COLO668 (cell line): ENCODE results near the gene MYADML2.
"Not testable (repeated sequence)": the region's sequence is repeated elsewhere in the genome, so short reads cannot be mapped to it uniquely, and the experiment has no call there.

Experiments used
- DNase-seq: peaks from one replicate; lab custom pipeline; 2025; ENCODE audit not compliant: unreplicated experiment; lab: John Stamatoyannopoulos, UW

MYADML2 gene

GRCh38 chr17:81959362-81960129, 12.5 kb upstream of the MYADML2 start:
- peak; percentile 78 for DNase-seq

DNA sequence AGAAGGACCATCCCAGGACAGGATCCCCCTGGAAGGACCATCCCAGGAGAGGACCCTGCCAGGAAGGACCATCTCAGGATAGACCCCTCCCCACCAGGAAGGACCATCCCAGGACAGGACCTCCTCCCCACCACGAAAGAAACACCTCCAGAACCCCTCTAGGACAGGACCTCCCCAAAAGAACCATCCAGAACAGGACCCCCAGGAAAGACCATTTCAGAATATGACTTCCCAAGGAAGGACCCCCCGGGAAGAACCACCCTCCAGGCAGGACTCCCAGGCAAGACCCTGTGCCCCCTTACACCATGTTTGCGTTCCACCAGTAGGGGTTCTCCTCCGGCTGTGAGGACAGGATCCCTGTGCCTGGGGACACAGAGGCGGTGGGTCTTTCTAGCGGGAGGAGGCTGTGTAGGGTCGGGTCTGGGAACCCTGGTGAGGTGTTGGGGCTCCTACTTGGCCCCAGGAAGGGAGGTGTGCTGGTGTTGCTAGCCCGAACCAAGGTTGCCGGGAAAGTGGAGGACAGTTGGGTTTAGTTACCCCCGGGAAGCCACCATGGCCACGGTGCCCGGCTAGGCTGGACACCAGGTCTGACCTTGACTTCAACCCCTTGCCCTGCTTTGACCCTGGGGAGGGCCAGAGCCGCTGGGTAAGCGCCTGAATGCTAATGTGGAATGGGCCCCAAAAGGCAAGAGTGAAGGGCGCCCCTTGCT, 11.8 kb upstream of the MYADML2 start:
- DNase-seq: no peak

- DNase-seq: no peak
These were observed 10.8 kb upstream of the MYADML2 start for GRCh38 chr17:81957691-81958432.

DNA sequence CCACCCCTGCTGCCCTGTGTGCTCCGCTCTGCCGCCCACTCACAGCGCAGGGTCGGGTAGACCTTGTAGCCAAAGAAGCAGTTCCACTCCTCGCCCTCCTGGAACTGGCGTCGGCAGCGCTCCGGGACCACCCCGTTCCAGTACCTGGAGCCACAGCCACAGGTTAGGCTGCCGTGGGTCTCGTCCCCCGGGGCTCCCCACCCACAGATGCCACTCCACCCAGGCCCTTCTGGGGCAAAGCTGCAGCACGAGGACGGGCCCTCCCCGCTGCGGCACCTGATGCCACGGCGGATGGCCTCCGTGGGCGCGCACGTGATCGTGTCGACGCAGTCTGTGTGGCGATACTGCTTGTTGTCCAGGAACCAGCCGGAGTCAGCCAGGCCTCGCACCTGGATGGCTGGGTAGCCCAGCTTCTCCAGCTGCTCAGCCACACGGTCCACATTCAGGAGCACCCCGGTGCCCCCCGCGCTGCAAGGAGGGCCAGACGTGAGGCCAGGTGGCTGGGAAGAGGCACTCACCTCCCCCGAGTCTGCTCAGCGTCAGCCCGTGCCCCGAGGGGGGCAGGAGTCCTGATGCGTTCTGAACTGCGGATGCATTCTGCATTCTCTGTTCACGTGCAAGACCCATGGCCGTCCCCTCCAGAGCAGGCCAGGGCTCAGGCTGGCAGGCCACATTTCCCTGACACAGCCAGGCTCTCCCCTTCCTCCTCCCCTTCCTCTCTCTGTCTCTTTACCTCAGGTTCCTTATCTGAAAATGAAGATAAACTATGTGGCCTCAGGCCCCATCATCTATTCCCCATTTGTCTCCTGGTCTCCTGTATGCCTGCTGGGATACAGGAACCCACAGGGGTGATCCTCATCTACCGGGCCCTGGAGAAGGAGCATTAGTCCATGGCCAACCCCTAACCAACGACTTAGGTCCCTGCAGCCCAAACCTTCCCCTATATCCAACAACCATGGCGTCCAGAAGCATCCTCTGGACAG, 9.9 kb upstream of the MYADML2 start:
- no peak for DNase-seq

DNA sequence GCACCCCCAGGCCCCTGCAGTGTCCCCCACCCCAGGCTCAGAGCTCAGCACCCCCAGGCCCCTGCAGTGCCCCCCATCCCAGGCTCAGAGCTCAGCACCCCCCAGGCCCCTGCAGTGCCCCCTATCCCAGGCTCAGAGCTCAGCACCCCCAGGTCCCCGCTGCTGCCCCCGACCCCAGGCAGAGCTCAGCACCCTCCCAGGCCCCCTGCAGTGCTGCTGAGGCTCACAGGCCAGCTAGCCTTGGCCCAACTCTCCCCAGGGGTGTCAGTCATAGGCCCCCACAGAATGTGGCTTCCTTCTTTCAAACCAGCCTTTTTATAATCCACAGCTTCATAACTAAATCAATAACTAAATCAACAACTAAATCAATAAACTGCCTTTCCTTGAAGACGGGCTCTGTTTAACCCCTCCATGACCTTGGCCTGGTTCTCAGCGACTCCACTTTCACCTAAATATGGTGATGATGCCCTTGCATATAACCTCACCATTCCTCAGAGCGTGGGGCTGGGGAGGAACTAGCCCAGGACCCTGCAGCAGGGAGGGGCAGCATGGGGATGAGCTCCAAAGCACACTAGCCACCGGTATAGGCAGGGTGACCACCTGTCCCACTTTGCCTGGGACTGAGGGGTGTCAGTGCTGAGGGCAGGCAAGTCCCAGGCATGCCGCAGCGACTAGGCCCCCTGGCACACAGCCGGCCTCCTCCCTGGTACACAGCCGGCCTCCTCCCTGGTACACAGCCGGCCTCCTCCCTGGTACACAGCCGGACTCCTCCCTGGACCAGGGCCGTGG, 8.9 kb upstream of the MYADML2 start:
- DNase-seq: no peak

- no peak for DNase-seq
These were observed 8.1 kb upstream of the MYADML2 start for GRCh38 chr17:81955058-81955681.

DNA sequence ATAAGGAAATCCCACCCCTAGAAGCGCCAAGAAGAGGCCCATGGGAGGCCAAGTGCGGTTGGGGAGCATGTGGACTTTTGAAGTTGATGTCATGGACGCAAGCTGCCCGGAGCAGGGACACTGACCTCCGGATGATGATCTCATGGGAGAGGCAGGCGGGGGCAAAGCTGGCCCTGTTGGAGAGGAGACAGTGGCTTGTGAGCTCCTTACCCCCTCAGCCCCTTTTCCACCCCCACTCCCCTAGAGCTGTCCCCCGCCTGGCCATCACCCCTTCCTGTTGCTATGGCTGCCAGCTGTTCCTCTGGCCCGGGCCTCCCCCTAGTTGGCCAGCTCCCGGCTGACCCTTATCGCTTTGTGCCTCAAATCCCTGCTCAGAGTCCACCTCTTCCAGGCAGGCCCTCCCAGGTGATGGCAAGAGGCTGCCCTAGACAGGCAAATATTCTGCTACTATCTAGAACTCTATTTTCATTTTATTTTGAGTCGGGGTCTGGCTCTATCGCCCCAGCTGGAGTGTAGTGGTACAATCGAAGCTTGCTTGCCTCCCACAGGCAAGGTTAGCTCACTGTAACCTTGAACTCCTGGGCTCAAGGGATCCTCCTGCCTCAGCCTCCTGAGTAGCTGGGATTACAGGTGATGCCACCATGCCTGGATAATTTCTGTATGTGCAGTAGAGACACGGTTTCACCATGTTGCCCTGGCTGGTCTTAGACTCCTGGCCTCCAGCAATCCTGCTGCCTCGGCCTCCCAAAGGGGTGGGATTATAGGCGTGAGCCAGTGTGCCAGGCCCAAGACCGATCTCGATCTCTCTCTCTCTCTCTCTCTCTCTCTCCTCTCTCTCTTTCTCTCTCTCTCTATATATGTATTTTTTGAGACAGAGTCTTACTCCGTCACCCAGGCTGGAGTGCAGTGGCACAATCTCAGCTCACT, 7.4 kb upstream of the MYADML2 start:
- no peak for DNase-seq

DNA sequence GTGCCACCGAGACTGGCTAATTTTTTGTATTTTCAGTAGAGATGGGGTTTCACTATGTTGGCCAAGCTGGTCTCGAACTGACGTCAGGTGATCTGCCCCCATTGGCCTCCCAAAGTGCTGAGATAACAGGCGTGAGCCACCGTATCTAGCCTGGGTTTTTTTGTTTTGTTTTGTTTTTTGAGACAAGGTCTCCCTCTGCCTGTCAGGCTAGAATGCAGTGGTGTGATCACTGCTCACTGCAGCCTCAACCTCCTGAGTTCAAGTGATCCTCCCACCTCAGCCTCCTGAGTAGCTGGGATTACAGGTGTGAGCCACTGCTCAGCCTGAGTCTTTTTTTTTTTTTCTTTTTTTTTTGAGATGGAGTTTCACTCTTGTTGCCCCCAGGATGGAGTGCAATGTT, 6.4 kb upstream of the MYADML2 start:
- not testable (repeated sequence) for DNase-seq

GRCh38 chr17:81952792-81953228, 5.8 kb upstream of the MYADML2 start:
- no peak for DNase-seq

DNA sequence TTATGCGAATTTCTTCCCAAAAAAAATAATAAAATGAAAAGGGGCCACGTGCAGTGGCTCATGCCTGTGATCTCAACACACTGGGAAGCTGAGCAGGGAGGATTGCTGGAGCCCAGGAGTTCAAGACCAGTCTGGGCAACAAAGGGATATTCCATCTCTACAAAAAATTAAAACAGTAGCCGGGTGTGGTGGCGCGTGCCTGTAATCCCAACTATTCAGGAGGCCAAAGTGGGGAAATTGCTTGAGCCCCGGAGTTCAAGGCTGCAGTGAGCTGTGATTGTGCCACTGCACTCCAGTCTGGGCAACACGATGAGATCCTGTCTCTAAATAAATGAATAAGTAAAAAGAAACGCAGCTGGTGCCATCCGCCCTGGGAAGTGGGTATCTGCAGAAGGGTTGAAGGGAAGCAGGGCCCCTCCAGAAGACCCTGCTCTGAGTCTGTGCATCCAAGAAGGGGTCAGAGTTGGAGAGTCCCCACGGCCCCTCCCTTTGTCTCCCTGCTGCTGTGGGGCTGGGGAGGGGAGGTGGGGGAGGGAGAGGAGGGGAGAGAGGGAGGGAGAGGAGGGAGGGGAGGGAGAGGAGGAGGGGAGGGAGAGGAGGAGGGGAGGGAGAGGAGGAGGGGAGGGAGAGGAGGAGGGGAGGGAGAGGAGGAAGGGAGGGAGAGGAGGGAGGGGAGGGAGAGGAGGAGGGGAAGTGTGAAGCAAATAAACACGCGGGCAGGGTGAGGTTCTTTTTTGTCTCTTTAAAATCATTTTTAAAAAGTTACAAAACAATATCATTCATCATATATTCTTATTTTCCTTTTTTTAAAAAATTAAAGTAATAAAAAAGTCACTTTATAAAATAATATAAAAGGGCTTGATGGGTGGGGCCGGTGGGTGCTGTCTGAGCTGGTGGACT, 5.0 kb upstream of the MYADML2 start:
- no peak for DNase-seq

DNA sequence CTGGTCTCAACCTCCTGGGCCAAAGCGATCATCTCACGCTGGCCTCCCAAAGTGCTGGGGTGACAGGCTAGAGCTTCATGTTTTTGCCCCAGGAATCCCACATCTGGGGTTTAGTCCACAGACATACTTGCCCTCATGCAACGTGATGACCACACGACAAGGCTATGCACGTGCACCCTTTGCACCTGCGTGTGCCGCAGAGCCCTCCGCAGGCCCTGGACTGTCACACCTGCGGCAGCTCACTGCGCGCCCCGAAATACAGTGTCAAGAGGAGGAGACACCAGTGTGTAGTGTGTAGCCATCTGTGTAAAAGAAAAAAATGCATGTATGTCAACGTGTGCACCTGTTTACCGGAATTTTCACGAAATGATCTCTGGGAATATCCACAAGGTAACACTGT, 3.5 kb upstream of the MYADML2 start:
- DNase-seq: no peak

GRCh38 chr17:81948635-81949378, 1.8 kb upstream of the MYADML2 start:
- peak; percentile 15 for DNase-seq

DNA sequence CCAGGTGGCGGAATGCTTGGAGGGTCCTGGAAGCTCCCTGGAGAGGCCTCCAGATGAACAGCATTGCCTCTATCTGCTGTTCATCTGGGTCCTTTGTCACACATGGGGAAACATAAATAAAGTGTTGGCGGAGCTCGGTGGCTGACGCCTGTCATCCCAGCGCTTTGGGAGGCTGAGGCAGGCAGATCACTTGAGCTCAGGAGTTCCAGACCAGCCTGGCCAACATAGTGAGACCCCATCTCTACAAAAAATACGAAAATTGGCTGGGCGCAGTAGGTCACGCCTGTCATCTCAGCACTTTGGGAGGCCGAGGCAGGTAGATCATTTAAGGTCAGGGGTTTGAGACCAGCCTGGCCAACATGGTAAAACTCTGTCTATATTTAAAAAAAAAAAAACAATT, 2.2 kb downstream of the MYADML2 start:
- no peak for DNase-seq

DNA sequence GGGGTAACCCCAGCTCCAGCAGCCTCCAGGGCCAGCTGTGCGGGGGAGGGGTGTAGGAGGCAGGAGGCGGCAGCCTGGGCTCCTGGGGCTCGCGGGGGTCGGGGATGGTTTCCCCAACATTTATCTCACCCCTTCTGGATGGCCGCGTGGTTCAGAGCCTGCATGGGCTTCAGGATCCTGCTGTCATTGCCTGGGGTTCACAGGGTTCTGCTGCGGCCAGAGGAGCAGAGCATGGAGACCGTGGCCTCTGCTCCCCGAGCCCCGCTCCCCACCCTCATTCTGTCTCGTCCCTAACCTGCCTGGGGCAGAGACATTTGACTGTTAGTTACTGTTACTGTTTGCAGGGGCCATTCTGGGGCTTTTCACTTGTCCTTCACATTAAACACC, 4.9 kb downstream of the MYADML2 start:
- DNase-seq: no peak

DNA sequence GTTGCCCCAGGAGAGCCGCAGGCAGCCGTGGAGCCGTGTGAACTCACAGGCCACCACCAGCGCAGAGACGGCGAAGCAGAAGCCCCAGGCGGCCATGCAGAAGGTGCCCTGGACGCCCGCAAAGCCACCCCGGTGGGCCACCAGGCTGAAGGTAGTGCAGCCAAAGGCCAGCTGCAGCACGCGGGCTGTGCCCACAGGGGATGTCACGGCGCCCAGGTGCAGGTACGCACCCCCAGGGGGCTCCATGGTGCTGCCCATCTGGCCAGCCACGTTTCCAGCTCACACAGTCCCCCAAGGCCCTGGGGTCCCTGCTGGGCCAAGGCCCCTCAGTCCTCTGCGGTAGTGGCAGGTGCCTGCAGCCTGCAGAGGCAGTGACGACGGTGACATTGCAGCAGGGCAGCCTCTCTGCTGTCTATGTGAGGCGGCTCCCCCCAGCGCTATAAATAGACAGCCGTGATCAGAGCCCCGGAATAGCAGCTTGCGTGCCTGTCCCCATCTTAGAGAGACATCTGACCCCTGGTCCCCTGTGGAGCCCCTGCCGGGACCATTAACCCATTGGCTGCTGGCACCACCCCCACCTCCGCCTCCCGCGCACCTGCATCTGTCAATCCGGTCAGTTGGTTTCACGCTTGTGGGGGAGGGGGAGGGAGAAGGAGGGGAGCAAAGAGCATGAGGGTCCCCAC, 5.4 kb downstream of the MYADML2 start:
- peak; percentile 42 for DNase-seq
